K562 (cell line): ENCODE measurements around the gene OPCML. TPM values are rescaled to one million over a fixed set of nuclear protein-coding genes. Genes with fewer than 3 reads are reported as not detected.

Experiments
- ATAC-seq: fragments of 200-7000 bp; cut with Tn5 transposase; 3 replicates; pipeline ENCODE4 v1.9.1; 2020; ENCODE audit warnings: moderate library complexity
- BruUV-seq: library from RNA; stranded (reverse); fragments of 400-500 nt; replicated peaks from 2 replicates; lab custom pipeline; 2021; lab: Mats Ljungman, UMichigan
- CTCF ChIA-PET: fragments of 300-600 bp; formaldehyde crosslinking; extraction: SDS; loops from one replicate; lab custom pipeline; 2021; ENCODE audit warnings: low intra/inter-chr PET ratio; lab: Yijun Ruan, JAX
- POLR2A ChIA-PET: fragments of 300-600, 350-650 bp; sonication (Branson Sonifier 250); formaldehyde crosslinking; extraction: SDS; loops from one replicate; lab custom pipeline; 2021; ENCODE audit warnings: antibody characterized with exemption, inconsistent platforms; lab: Yijun Ruan, JAX
- DNase-seq, 4 experiments: peaks; one replicate each; pipeline versions ENCODE4 v3.0.0 to v3.0.0-alpha.2; 2011 to 2018; ENCODE audit warnings: low spot score in 3 of 4, mixed read lengths in 3 of 4; ENCODE audit errors: extremely low read depth in 1 of 4
- FAIRE-seq: peaks from 2 replicates; lab custom pipeline; 2011; peaks lifted over from hg19 to GRCh38; lab: Jason Lieb, UNC
- H2AFZ ChIP-seq: 2 replicates; pipeline ENCODE4 v1.6.0; 2011; ENCODE audit warnings: low read depth, low read length, control low read depth, inconsistent platforms
- H3K27ac ChIP-seq: fragments of 200-600 bp; 3 replicates; pipeline ENCODE4 v1.8.0; 2011; ENCODE audit warnings: low read depth, mild to moderate bottlenecking, control low read depth, inconsistent platforms, low read length, moderate library complexity, mixed read lengths; ENCODE audit errors: extremely low read depth
- H3K27me3 ChIP-seq, 2 experiments: fragments of 300-600 bp in 1 of 2; 2 replicates in 1 of 2; 3 replicates in 1 of 2; pipeline versions ENCODE4 v1.6.0 to v1.8.0; 2011; ENCODE audit warnings: inconsistent platforms in 2 of 2, low read length in 2 of 2, mild to moderate bottlenecking in 1 of 2, mixed read lengths in 1 of 2, moderate library complexity in 1 of 2; ENCODE audit not compliant: control insufficient read depth in 2 of 2, insufficient read depth in 2 of 2
- H3K36me3 ChIP-seq: fragments of 300-600 bp; 3 replicates; pipeline ENCODE4 v1.8.0; 2011; ENCODE audit warnings: mild to moderate bottlenecking, low read length, inconsistent platforms; ENCODE audit not compliant: control insufficient read depth, insufficient read depth
- H3K4me1 ChIP-seq, 2 experiments: fragments of 200-600 bp in 1 of 2; replicated peaks in 1 of 2; 2 replicates in 1 of 2; 3 replicates in 1 of 2; pipeline versions ENCODE4 v1.5.1 to v1.8.0; 2011; ENCODE audit warnings: inconsistent platforms in 2 of 2, low read length in 2 of 2, mild to moderate bottlenecking in 1 of 2, mixed read lengths in 1 of 2, moderate library complexity in 1 of 2; ENCODE audit not compliant: control insufficient read depth in 2 of 2, insufficient read depth in 2 of 2
- H3K4me2 ChIP-seq: 2 replicates; pipeline ENCODE4 v1.6.1; 2011; ENCODE audit warnings: low read length, control low read depth, inconsistent platforms, mixed read lengths; ENCODE audit not compliant: insufficient read depth
- H3K4me3 ChIP-seq: fragments of 200-600 bp; sonication (generic), shearing (Covaris generic); 2 replicates; pipeline ENCODE4 v1.5.1; 2016; ENCODE audit warnings: control low read depth, inconsistent platforms
- H3K79me2 ChIP-seq: fragments of 200-600 bp; 3 replicates; pipeline ENCODE4 v1.8.0; 2011; ENCODE audit warnings: low read length, inconsistent platforms; ENCODE audit not compliant: control insufficient read depth, insufficient read depth
- H3K9ac ChIP-seq, 2 experiments: 2 replicates each; pipeline versions ENCODE4 v1.6.0 to v1.6.1; 2011; ENCODE audit warnings: low read depth in 2 of 2, low read length in 2 of 2, control low read depth in 1 of 2, inconsistent platforms in 1 of 2, mild to moderate bottlenecking in 1 of 2, mixed read lengths in 1 of 2; ENCODE audit not compliant: insufficient read depth in 1 of 2
- H3K9me1 ChIP-seq: one replicate; pipeline ENCODE4 v1.6.0; 2011; ENCODE audit warnings: inconsistent platforms, mild to moderate bottlenecking, low read length, moderate library complexity; ENCODE audit not compliant: control insufficient read depth, insufficient read depth
- H3K9me3 ChIP-seq: replicated peaks from 2 replicates; pipeline ENCODE4 v1.5.1; 2011; ENCODE audit warnings: low read depth, low read length, inconsistent platforms; ENCODE audit not compliant: control insufficient read depth, insufficient read depth
- H4K20me1 ChIP-seq: replicated peaks from 2 replicates; pipeline ENCODE4 v1.6.1; 2011; ENCODE audit warnings: low read length, inconsistent platforms, mixed read lengths; ENCODE audit not compliant: control insufficient read depth, insufficient read depth
- HINFP ChIP-seq: fragments of 450-650 bp; conservative IDR thresholded peaks from 2 replicates; pipeline ENCODE4 v1.6.1; 2016; ENCODE audit warnings: missing genetic modification characterization, low read depth, mild to moderate bottlenecking, control low read depth, missing compliant biosample characterization
- SETDB1 ChIP-seq: IDR thresholded peaks from one replicate; pipeline ENCODE4 v1.6.1; 2012; ENCODE audit warnings: low read length, control low read depth, inconsistent platforms
- YY1 ChIP-seq, 3 experiments: IDR thresholded peaks; 2 replicates each; pipeline ENCODE4 v1.6.1; 2011; ENCODE audit warnings: low read length in 2 of 3, mild to moderate bottlenecking in 2 of 3, moderate library complexity in 2 of 3, borderline replicate concordance in 1 of 3, control low read depth in 1 of 3, low read depth in 1 of 3; ENCODE audit not compliant: insufficient read depth in 3 of 3, insufficient replicate concordance in 2 of 3, control insufficient read depth in 1 of 3, insufficient read length in 1 of 3; ENCODE audit errors: extremely low read depth in 1 of 3
- ZNF174 ChIP-seq: fragments of 250-450 bp; sonication (Bioruptor Pico); IDR thresholded peaks from 2 replicates; pipeline ENCODE4 v1.4.0; 2020; ENCODE audit warnings: mild to moderate bottlenecking
- ZNF41 ChIP-seq: fragments of 250-450 bp; sonication (Bioruptor Pico); conservative IDR thresholded peaks from 2 replicates; pipeline ENCODE4 v1.4.0; 2020; ENCODE audit warnings: mild to moderate bottlenecking
- WGBS: fragments of 100-300 bp; shearing (Covaris generic); methylation state at CpG from one replicate; pipeline ENCODE4 v1.1.6; 2016; ENCODE audit warnings: low coverage, mixed read lengths; ENCODE audit not compliant: insufficient coverage; ENCODE audit errors: missing lambda C conversion rate; 5-methylcytosine and 5-hydroxymethylcytosine counted together
- in situ Hi-C: fragments of 300-500 bp; cut with MboI; formaldehyde crosslinking; loops from 4 replicates; pipeline ENCODE4 v1.15.0; 2018; ENCODE audit warnings: inconsistent platforms, mixed read lengths
- intact Hi-C: fragments of 100-400 bp; cut with micrococcal nuclease; formaldehyde crosslinking; loops from 2 replicates; pipeline ENCODE4 v1.14.2; 2022
- polyA plus RNA-seq, 8 experiments: library from polyadenylated mRNA; depleted of rRNA in 4 of 8; stranded (reverse) in 5 of 8; unstranded in 3 of 8; fragments of >200 nt; fragmentation: Nextera tagmentation in 2 of 8; fragmentation: Illumina TruSeq in 1 of 8; extraction: Ambion mirVana in 2 of 8; extraction: Trizol in 1 of 8; gene quantifications; 2 replicates each; pipeline versions ENCODE4 v1.2.1 to v1.2.3, GENCODE V29; 2011 to 2014; ENCODE audit warnings: inconsistent platforms in 1 of 8, missing spikeins in 1 of 8
- total RNA-seq, 7 experiments: library from RNA; depleted of rRNA in 6 of 7; stranded (reverse); fragments of >200 nt in 6 of 7; fragmentation: Illumina TruSeq in 2 of 7; extraction: Trizol in 2 of 7; gene quantifications; 2 replicates each; pipeline versions ENCODE4 v1.2.1 to v1.2.3, GENCODE V29; 2011 to 2021; ENCODE audit warnings: low replicate concordance in 1 of 7

OPCML gene
- total and polyA plus RNA-seq, 9 of the 15 experiments (the other 6 are each of a cell fraction or from before 2014, with no cell fraction given): not detected

- no peak for FAIRE-seq
- WGBS: 0% methylated on average over 6 of the region's 6 CpGs
These were observed 720.7 kb downstream of the OPCML start for GRCh38 chr11:132811649-132812048.

More at GRCh38 chr11:132811649-132812048, 720.7 kb downstream of the OPCML start:
- no TSS peak for BruUV-seq
- no peak overlapping the region for H3K9ac ChIP-seq
- no peaks in the 10 kb centered on the region for H3K9me1 ChIP-seq
- H3K79me2 ChIP-seq: no peaks in the 10 kb centered on the region
- CTCF ChIA-PET: no interaction called here
- in situ Hi-C loops (no loop called here), intact Hi-C loops (no loop called here)
- no peak overlapping the region for H2AFZ ChIP-seq
- H3K9me3 ChIP-seq: no peaks in the 10 kb centered on the region; the same call in 1 of the 2 replicates
- no peaks in the 10 kb centered on the region for H3K36me3 ChIP-seq
- H3K27ac ChIP-seq: no peak overlapping the region
- no peak overlapping the region for H3K4me3 ChIP-seq
- POLR2A ChIA-PET: no interaction called here
- H3K27me3 ChIP-seq: no peaks in the 10 kb centered on the region
- DNase-seq (no peak), ATAC-seq (no peak)
- H3K4me1 ChIP-seq: no peaks in the 10 kb centered on the region
- H3K4me2 ChIP-seq: no peak overlapping the region
- H4K20me1 ChIP-seq: no peaks in the 10 kb centered on the region
- no peak for TF ChIP-seq HINFP (tag)
- TF ChIP-seq ZNF174 (CRISPR knock-in tag): no peak
- TF ChIP-seq YY1 (IDR thresholded peaks at IDR 0.05; ENCODE audit: borderline replicate concordance in 1 of 3, control insufficient read depth in 1 of 3, extremely low read depth in 1 of 3, insufficient read depth in 3 of 3, insufficient read length in 1 of 3, insufficient replicate concordance in 2 of 3, low read depth in 1 of 3, low read length in 2 of 3): no peak
- no peak for TF ChIP-seq SETDB1
- no peak for TF ChIP-seq ZNF41 (CRISPR knock-in tag)
